HEK293 (cell line): ENCODE results near the gene SYNE2.

Experiments used
- REST ChIP-seq: fragments of 450-650 bp; formaldehyde crosslinking; IDR thresholded peaks from 2 replicates; pipeline ENCODE4 v1.5.1; 2016; ENCODE audit warnings: missing biosample characterization, missing genetic modification characterization
- TCF7L2 ChIP-seq: IDR thresholded peaks from 2 replicates; pipeline ENCODE4 v1.6.1; 2011; ENCODE audit warnings: low read depth, mild to moderate bottlenecking, inconsistent platforms, low read length, moderate library complexity, borderline replicate concordance
- YY1 ChIP-seq: fragments of 450-650 bp; formaldehyde crosslinking; IDR thresholded peaks from 2 replicates; pipeline ENCODE4 v1.5.1; 2018; ENCODE audit warnings: missing biosample characterization, missing genetic modification characterization
- ZBTB11 ChIP-seq: fragments of 450-650 bp; formaldehyde crosslinking; conservative IDR thresholded peaks from 2 replicates; pipeline ENCODE4 v1.5.1; 2016; ENCODE audit warnings: low read depth, missing biosample characterization, missing genetic modification characterization
- ZNF138 ChIP-seq: fragments of 450-650 bp; formaldehyde crosslinking; IDR thresholded peaks from 2 replicates; pipeline ENCODE4 v1.5.1; 2016; ENCODE audit warnings: missing biosample characterization, missing genetic modification characterization, borderline replicate concordance
- ZNF155 ChIP-seq: fragments of 450-650 bp; formaldehyde crosslinking; IDR thresholded peaks from 2 replicates; pipeline ENCODE4 v1.5.1; 2016; ENCODE audit warnings: missing biosample characterization, missing genetic modification characterization
- ZNF274 ChIP-seq, 2 experiments: fragments of 200-500 bp in 1 of 2; fragments of 450-650 bp in 1 of 2; sonication (Bioruptor generic) in 1 of 2; formaldehyde crosslinking in 1 of 2; IDR thresholded peaks; 2 replicates each; pipeline versions ENCODE4 v1.5.1 to v1.6.1; 2014 to 2016; ENCODE audit warnings: borderline replicate concordance in 1 of 2, inconsistent platforms in 1 of 2, low read length in 1 of 2, missing biosample characterization in 1 of 2, missing genetic modification characterization in 1 of 2
- ZNF530 ChIP-seq: fragments of 450-650 bp; formaldehyde crosslinking; IDR thresholded peaks from 2 replicates; pipeline ENCODE4 v1.5.1; 2016; ENCODE audit warnings: low read depth, missing biosample characterization, missing genetic modification characterization
- ZNF549 ChIP-seq: fragments of 450-650 bp; IDR thresholded peaks from 2 replicates; pipeline ENCODE4 v1.5.1; 2018; ENCODE audit warnings: missing biosample characterization, missing genetic modification characterization, mild to moderate bottlenecking, inconsistent platforms, moderate library complexity
- ZNF768 ChIP-seq: fragments of 450-650 bp; formaldehyde crosslinking; IDR thresholded peaks from 2 replicates; pipeline ENCODE4 v1.5.1; 2018; ENCODE audit warnings: missing biosample characterization, mild to moderate bottlenecking, missing genetic modification characterization
- ZSCAN30 ChIP-seq: fragments of 450-650 bp; IDR thresholded peaks from 2 replicates; pipeline ENCODE4 v1.5.1; 2018; ENCODE audit warnings: missing biosample characterization, mild to moderate bottlenecking, missing genetic modification characterization, moderate library complexity
- TF ChIP-seq, protein P1 (sequence below): fragments of 450-650 bp; formaldehyde crosslinking; IDR thresholded peaks from 2 replicates; pipeline ENCODE4 v1.5.1; 2016; ENCODE audit warnings: missing biosample characterization, missing genetic modification characterization
- TF ChIP-seq, protein P2 (sequence below): fragments of 450-650 bp; formaldehyde crosslinking; IDR thresholded peaks from 2 replicates; pipeline ENCODE4 v1.5.1; 2016; ENCODE audit warnings: missing biosample characterization, missing genetic modification characterization
- TF ChIP-seq, protein P3 (sequence below): fragments of 450-650 bp; formaldehyde crosslinking; IDR thresholded peaks from 2 replicates; pipeline ENCODE4 v1.5.0; 2017; ENCODE audit warnings: missing biosample characterization, missing genetic modification characterization, borderline replicate concordance

DNA sequence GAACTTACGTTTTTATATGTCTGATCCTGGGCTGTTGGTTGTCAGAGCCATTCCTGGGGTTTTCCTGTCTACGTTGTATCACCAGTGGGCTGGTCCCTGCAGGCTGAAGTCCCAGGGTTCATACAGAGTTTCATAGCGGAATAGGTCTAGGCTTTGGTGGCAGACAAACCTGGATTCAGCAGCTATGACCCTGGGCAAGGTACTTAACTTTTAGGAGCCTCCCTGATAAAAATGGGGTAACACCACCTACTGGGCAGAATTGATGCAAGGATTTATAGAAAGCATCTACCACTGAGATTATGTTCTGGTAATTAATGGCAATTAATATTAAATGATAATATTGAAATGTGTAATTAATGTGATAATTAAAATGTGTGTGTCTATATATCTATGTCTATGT is 141.2 kb downstream of the SYNE2 start:
- TF ChIP-seq ZNF274 (IDR thresholded peaks at IDR 0.05; ENCODE audit: low read length): no peak
- no peak for TF ChIP-seq ZNF274 (tag by site-specific recombination; IDR thresholded peaks at IDR 0.05; ENCODE audit: borderline replicate concordance)
- no peak for TF ChIP-seq REST (tag by site-specific recombination)
- TF ChIP-seq ZBTB11 (tag by site-specific recombination): no peak
- TF ChIP-seq, protein P1, sequence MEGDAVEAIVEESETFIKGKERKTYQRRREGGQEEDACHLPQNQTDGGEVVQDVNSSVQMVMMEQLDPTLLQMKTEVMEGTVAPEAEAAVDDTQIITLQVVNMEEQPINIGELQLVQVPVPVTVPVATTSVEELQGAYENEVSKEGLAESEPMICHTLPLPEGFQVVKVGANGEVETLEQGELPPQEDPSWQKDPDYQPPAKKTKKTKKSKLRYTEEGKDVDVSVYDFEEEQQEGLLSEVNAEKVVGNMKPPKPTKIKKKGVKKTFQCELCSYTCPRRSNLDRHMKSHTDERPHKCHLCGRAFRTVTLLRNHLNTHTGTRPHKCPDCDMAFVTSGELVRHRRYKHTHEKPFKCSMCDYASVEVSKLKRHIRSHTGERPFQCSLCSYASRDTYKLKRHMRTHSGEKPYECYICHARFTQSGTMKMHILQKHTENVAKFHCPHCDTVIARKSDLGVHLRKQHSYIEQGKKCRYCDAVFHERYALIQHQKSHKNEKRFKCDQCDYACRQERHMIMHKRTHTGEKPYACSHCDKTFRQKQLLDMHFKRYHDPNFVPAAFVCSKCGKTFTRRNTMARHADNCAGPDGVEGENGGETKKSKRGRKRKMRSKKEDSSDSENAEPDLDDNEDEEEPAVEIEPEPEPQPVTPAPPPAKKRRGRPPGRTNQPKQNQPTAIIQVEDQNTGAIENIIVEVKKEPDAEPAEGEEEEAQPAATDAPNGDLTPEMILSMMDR (tag by site-specific recombination): no peak
- no peak for TF ChIP-seq ZNF138 (tag by site-specific recombination)
- no peak for TF ChIP-seq YY1 (tag by site-specific recombination)
- TF ChIP-seq, protein P2, sequence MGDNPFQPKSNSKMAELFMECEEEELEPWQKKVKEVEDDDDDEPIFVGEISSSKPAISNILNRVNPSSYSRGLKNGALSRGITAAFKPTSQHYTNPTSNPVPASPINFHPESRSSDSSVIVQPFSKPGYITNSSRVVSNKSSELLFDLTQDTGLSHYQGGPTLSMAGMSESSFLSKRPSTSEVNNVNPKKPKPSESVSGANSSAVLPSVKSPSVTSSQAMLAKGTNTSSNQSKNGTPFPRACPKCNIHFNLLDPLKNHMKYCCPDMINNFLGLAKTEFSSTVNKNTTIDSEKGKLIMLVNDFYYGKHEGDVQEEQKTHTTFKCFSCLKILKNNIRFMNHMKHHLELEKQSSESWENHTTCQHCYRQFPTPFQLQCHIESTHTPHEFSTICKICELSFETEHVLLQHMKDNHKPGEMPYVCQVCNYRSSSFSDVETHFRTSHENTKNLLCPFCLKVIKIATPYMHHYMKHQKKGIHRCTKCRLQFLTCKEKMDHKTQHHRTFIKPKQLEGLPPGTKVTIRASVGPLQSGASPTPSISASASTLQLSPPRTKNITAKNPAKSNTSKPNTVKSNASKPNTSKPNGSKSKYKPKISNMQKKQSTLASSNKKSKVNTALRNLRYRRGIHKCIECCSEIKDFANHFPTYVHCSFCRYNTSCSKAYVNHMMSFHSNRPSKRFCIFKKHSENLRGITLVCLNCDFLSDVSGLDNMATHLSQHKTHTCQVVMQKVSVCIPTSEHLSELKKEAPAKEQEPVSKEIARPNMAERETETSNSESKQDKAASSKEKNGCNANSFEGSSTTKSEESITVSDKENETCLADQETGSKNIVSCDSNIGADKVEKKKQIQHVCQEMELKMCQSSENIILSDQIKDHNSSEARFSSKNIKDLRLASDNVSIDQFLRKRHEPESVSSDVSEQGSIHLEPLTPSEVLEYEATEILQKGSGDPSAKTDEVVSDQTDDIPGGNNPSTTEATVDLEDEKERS (tag by site-specific recombination): no peak
- no peak for TF ChIP-seq ZNF530 (tag by site-specific recombination)
- no peak for TF ChIP-seq ZNF768
- no peak for TF ChIP-seq ZNF549 (tag by site-specific recombination)
- no peak for TF ChIP-seq ZNF155 (tag by site-specific recombination)
- no peak for TF ChIP-seq TCF7L2
- TF ChIP-seq, protein P3, sequence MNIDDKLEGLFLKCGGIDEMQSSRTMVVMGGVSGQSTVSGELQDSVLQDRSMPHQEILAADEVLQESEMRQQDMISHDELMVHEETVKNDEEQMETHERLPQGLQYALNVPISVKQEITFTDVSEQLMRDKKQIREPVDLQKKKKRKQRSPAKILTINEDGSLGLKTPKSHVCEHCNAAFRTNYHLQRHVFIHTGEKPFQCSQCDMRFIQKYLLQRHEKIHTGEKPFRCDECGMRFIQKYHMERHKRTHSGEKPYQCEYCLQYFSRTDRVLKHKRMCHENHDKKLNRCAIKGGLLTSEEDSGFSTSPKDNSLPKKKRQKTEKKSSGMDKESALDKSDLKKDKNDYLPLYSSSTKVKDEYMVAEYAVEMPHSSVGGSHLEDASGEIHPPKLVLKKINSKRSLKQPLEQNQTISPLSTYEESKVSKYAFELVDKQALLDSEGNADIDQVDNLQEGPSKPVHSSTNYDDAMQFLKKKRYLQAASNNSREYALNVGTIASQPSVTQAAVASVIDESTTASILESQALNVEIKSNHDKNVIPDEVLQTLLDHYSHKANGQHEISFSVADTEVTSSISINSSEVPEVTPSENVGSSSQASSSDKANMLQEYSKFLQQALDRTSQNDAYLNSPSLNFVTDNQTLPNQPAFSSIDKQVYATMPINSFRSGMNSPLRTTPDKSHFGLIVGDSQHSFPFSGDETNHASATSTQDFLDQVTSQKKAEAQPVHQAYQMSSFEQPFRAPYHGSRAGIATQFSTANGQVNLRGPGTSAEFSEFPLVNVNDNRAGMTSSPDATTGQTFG (tag by site-specific recombination): no peak
- no peak for TF ChIP-seq ZSCAN30 (tag by site-specific recombination)
